ENCODE results near the gene OR2Z1. TPM values are rescaled to one million over a fixed set of nuclear protein-coding genes. Genes with fewer than 3 reads are reported as not detected.

The OR2Z1 gene
- total RNA-seq, 1 experiment from 2014 or later = not detected

DNA sequence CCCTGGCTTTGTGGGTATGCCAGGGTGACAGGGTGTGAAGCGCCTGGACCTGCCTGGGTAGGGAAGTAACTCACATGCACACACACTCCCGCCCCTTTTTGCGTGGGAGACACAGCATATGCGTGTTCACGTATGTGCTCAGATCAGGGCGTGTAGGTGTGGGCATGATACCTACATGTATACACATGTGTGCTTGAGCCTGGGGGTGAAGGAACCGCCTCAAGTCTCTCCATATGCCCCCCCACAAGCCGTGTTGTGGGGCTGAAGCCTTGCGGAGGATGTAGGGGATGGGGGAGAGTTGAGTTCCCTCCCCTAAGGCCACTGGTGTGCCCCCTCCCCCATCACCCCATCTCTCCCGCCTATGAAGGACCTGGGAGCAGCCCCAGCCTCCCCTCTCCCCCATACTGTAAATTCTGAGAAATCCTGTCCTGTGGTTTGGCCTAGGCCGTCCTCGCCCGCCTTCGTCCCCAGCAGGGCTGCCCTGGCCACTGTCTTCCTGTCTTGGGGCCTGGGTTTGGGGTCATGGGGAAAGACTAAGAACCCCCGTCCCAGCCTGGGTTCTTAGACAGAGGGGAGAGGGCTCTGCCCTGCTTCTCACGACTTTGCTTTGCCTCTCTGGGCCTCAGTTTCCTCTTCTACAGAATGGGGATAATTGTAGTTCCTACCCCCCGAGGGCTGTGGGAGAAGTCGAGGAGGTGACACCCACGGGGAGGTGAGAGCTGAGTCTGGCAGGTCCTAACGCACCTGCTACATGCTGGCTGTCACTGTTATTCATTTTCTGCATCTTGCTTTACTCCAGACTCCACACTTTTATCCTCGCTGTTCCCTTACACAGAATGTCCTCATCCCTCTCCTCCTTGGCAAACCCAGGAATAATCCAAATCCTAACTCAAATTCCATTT, 37.2 kb upstream of the OR2Z1 start:
- H3K79me2 ChIP-seq (ENCODE audit: insufficient read depth, low read length) = no peaks in the 10 kb centered on the region
- no peaks in the 10 kb centered on the region for H3K9me3 ChIP-seq (ENCODE audit: control insufficient read depth in 1 of 2, insufficient read depth in 1 of 2, low read depth in 1 of 2, low read length in 2 of 2)
- no peaks in the 10 kb centered on the region for H3K9me2 ChIP-seq (ENCODE audit: insufficient read depth)
- no peak for TF ChIP-seq SIN3A (IDR thresholded peaks at IDR 0.05; ENCODE audit: low read depth)
- intact Hi-C loops (cut with micrococcal nuclease) = no loop called here
- ATAC-seq (no peak), DNase-seq (ENCODE audit: low read depth, low spot score) (no peak)
- ChIA-PET POLR2A (no interaction called here), CTCF (no interaction called here), RAD21 (ENCODE audit: low non-redundant PET in 1 of 2, low total read pairs in 2 of 2, uncharacterized antibody in 2 of 2, unreplicated experiment in 2 of 2) (no interaction called here)
- no peak overlapping the region for H3K9ac ChIP-seq (ENCODE audit: low read length)
- no peaks in the 10 kb centered on the region for H4K20me1 ChIP-seq (ENCODE audit: insufficient read depth)
- no TSS peak for BruUV-seq (replicated peaks)
- no peaks in the 10 kb centered on the region for H3K27me3 ChIP-seq (ENCODE audit: insufficient read depth, low read length)
- 0 out of 4 replicates have a peak, but pooled peaks cover 0 to 7% of the 10 kb centered on the region in 2 experiments for H3K4me1 ChIP-seq (ENCODE audit: control insufficient read depth in 1 of 2, insufficient read depth in 2 of 2, low read length in 2 of 2)
- H3K27ac ChIP-seq (ENCODE audit: low read depth, low read length) = no peak overlapping the region
- no peak overlapping the region for H3K4me3 ChIP-seq (replicated peaks in 1 of 2; ENCODE audit: low read depth in 1 of 2, low read length in 2 of 2)
- H2AFZ ChIP-seq (ENCODE audit: low read depth, low read length, poor library complexity, severe bottlenecking) = no peak overlapping the region
- H3K36me3 ChIP-seq (ENCODE audit: control insufficient read depth in 1 of 2, insufficient read depth in 2 of 2, low read length in 2 of 2) = no peaks in the 10 kb centered on the region
- H3K4me2 ChIP-seq (ENCODE audit: low read length) = no peak overlapping the region

DNA sequence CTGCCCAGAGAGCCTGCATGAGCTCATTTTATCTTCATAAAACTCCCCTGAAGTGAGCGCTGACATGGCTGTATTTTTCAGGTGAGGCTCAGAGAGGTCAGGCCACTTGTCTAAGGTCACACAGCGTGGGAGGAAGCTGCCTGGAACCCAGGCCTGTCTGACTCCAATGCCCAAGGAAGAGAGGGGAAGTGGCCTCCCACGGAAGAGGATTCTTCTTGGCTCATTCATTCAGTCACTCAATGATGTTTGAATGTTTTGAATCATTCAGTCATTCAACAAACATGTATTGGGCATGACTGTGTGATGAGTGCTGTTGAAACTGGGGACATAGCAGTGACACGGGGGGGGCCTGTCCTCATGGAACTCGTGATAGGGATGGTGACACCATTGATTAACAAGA, 34.9 kb upstream of the OR2Z1 start:
- CTCF ChIA-PET = no interaction called here
- DNase-seq (ENCODE audit: low read depth, low spot score) = no peak
- Histone ChIP-seq H3K9me2 (ENCODE audit: insufficient read depth) (no peaks in the 10 kb centered on the region), H3K9me3 (ENCODE audit: control insufficient read depth in 1 of 2, insufficient read depth in 1 of 2, low read depth in 1 of 2, low read length in 2 of 2) (no peaks in the 10 kb centered on the region), H3K4me1 (ENCODE audit: control insufficient read depth in 1 of 2, insufficient read depth in 2 of 2, low read length in 2 of 2) (0 out of 4 replicates have a peak, but pooled peaks cover 0 to under 1% of the 10 kb centered on the region in 2 experiments), H3K79me2 (ENCODE audit: insufficient read depth, low read length) (no peaks in the 10 kb centered on the region), H3K27ac (ENCODE audit: low read depth, low read length) (no peak overlapping the region), H2AFZ (ENCODE audit: low read depth, low read length, poor library complexity, severe bottlenecking) (no peak overlapping the region), H3K4me2 (ENCODE audit: low read length) (no peak overlapping the region), H4K20me1 (ENCODE audit: insufficient read depth) (no peaks in the 10 kb centered on the region), H3K27me3 (ENCODE audit: insufficient read depth, low read length) (no peaks in the 10 kb centered on the region), H3K9ac (ENCODE audit: low read length) (no peak overlapping the region), H3K36me3 (ENCODE audit: control insufficient read depth in 1 of 2, insufficient read depth in 2 of 2, low read length in 2 of 2) (no peaks in the 10 kb centered on the region), H3K4me3 (replicated peaks in 1 of 2; ENCODE audit: low read depth in 1 of 2, low read length in 2 of 2) (no peak overlapping the region)
- RAD21 ChIA-PET (ENCODE audit: low non-redundant PET in 1 of 2, low total read pairs in 2 of 2, uncharacterized antibody in 2 of 2, unreplicated experiment in 2 of 2) = no interaction called here
- no TSS peak for BruUV-seq (replicated peaks)
- intact Hi-C loops (cut with micrococcal nuclease) = no loop called here
- no peak for ATAC-seq
- POLR2A ChIA-PET = no interaction called here
- no peak for TF ChIP-seq ZFX (IDR thresholded peaks at IDR 0.05)
- TF ChIP-seq SRF (IDR thresholded peaks at IDR 0.05; ENCODE audit: low read depth) = no peak
- TF ChIP-seq, protein P1, sequence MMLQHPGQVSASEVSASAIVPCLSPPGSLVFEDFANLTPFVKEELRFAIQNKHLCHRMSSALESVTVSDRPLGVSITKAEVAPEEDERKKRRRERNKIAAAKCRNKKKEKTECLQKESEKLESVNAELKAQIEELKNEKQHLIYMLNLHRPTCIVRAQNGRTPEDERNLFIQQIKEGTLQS (IDR thresholded peaks at IDR 0.05) = no peak
- TF ChIP-seq EZH2phosphoT487 (IDR thresholded peaks at IDR 0.05; ENCODE audit: borderline replicate concordance) = no peak
- TF ChIP-seq, protein P2, sequence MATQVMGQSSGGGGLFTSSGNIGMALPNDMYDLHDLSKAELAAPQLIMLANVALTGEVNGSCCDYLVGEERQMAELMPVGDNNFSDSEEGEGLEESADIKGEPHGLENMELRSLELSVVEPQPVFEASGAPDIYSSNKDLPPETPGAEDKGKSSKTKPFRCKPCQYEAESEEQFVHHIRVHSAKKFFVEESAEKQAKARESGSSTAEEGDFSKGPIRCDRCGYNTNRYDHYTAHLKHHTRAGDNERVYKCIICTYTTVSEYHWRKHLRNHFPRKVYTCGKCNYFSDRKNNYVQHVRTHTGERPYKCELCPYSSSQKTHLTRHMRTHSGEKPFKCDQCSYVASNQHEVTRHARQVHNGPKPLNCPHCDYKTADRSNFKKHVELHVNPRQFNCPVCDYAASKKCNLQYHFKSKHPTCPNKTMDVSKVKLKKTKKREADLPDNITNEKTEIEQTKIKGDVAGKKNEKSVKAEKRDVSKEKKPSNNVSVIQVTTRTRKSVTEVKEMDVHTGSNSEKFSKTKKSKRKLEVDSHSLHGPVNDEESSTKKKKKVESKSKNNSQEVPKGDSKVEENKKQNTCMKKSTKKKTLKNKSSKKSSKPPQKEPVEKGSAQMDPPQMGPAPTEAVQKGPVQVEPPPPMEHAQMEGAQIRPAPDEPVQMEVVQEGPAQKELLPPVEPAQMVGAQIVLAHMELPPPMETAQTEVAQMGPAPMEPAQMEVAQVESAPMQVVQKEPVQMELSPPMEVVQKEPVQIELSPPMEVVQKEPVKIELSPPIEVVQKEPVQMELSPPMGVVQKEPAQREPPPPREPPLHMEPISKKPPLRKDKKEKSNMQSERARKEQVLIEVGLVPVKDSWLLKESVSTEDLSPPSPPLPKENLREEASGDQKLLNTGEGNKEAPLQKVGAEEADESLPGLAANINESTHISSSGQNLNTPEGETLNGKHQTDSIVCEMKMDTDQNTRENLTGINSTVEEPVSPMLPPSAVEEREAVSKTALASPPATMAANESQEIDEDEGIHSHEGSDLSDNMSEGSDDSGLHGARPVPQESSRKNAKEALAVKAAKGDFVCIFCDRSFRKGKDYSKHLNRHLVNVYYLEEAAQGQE (IDR thresholded peaks at IDR 0.05; ENCODE audit: low read depth) = no peak
- no peak for TF ChIP-seq ELF1 (IDR thresholded peaks at IDR 0.05; ENCODE audit: borderline replicate concordance, low read depth)
- TF ChIP-seq POLR2A (IDR thresholded peaks at IDR 0.05; ENCODE audit: borderline replicate concordance, extremely low read depth, insufficient read depth, insufficient read length) = no peak
- TF ChIP-seq, protein P3, sequence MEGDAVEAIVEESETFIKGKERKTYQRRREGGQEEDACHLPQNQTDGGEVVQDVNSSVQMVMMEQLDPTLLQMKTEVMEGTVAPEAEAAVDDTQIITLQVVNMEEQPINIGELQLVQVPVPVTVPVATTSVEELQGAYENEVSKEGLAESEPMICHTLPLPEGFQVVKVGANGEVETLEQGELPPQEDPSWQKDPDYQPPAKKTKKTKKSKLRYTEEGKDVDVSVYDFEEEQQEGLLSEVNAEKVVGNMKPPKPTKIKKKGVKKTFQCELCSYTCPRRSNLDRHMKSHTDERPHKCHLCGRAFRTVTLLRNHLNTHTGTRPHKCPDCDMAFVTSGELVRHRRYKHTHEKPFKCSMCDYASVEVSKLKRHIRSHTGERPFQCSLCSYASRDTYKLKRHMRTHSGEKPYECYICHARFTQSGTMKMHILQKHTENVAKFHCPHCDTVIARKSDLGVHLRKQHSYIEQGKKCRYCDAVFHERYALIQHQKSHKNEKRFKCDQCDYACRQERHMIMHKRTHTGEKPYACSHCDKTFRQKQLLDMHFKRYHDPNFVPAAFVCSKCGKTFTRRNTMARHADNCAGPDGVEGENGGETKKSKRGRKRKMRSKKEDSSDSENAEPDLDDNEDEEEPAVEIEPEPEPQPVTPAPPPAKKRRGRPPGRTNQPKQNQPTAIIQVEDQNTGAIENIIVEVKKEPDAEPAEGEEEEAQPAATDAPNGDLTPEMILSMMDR (IDR thresholded peaks at IDR 0.05 in 2 of 3, conservative IDR thresholded peaks at IDR 0.05 in 1 of 3; ENCODE audit: borderline replicate concordance in 1 of 3, insufficient read depth in 1 of 3, low read depth in 2 of 3, low read length in 2 of 3) = no peak
- TF ChIP-seq EZH2 (IDR thresholded peaks at IDR 0.05) = no peak
- no peak for TF ChIP-seq JUND (IDR thresholded peaks at IDR 0.05)
- no peak for TF ChIP-seq YY1 (IDR thresholded peaks at IDR 0.05; ENCODE audit: extremely low read depth, insufficient replicate concordance, low read depth, low read length)
- TF ChIP-seq CBX3 (IDR thresholded peaks at IDR 0.05; ENCODE audit: low read depth) = no peak
- TF ChIP-seq TCF7L2 (IDR thresholded peaks at IDR 0.05; ENCODE audit: borderline replicate concordance, extremely low read depth, insufficient read depth, insufficient read length) = no peak
- no peak for TF ChIP-seq EGR1 (IDR thresholded peaks at IDR 0.05; ENCODE audit: low read depth)

Measured in HCT116 (cell line).